ENCODE data around the gene CPPED1. TPM values are rescaled to one million over a fixed set of nuclear protein-coding genes. Genes with fewer than 3 reads are reported as not detected.
"Not testable (repeated sequence)": the region's sequence is repeated elsewhere in the genome, so short reads cannot be mapped to it uniquely, and the experiment has no call there.

CPPED1 gene
- total RNA-seq (2014; rRNA removed; shearing (Covaris generic)) = 7.5 and 9.5 TPM in 2 replicates
- polyA plus RNA-seq (2014; cell fraction: nucleus; rRNA removed) = 2.9 and 3.4 TPM in 2 replicates

- peak; percentile 85 for DNase-seq (ENCODE audit: extremely low read depth, low read depth)
Measured at GRCh38 chr16:12803203-12804093, at the start of gene CPPED1. Gene CPPED1, minus strand, starts transcription at chr16:12803887. Its CDS starts 111 bp downstream, at chr16:12803776.

GRCh38 chr16:12850186-12850585 is 46.5 kb upstream of the CPPED1 start:
- DNase-seq (ENCODE audit: extremely low read depth, low read depth) = no peak

GRCh38 chr16:12846592-12846991 is 42.9 kb upstream of the CPPED1 start:
- DNase-seq (ENCODE audit: extremely low read depth, low read depth) = no peak

GRCh38 chr16:12845282-12845681 is 41.6 kb upstream of the CPPED1 start:
- DNase-seq (ENCODE audit: extremely low read depth, low read depth) = no peak

GRCh38 chr16:12837756-12838155 is 34.1 kb upstream of the CPPED1 start:
- no peak for DNase-seq (ENCODE audit: extremely low read depth, low read depth)

GRCh38 chr16:12837291-12837690 is 33.6 kb upstream of the CPPED1 start:
- no peak for DNase-seq (ENCODE audit: extremely low read depth, low read depth)

GRCh38 chr16:12833926-12834325 is 30.2 kb upstream of the CPPED1 start:
- peak; percentile 2 for DNase-seq (ENCODE audit: extremely low read depth, low read depth)

GRCh38 chr16:12829096-12829888 is 25.6 kb upstream of the CPPED1 start:
- no peak for DNase-seq (ENCODE audit: extremely low read depth, low read depth)

- no peak for DNase-seq (ENCODE audit: extremely low read depth, low read depth)
Measured at GRCh38 chr16:12828206-12828605, 24.5 kb upstream of the CPPED1 start.

GRCh38 chr16:12826559-12826958 is 22.9 kb upstream of the CPPED1 start:
- no peak for DNase-seq (ENCODE audit: extremely low read depth, low read depth)

GRCh38 chr16:12819126-12820117 is 15.7 kb upstream of the CPPED1 start:
- peak; percentile 65 for DNase-seq (ENCODE audit: extremely low read depth, low read depth)

- no peak for DNase-seq (ENCODE audit: extremely low read depth, low read depth)
Measured at GRCh38 chr16:12818326-12818725, 14.6 kb upstream of the CPPED1 start.

- not testable (repeated sequence) for DNase-seq (ENCODE audit: extremely low read depth, low read depth)
Measured at GRCh38 chr16:12816791-12817214, 13.1 kb upstream of the CPPED1 start.

- no peak for DNase-seq (ENCODE audit: extremely low read depth, low read depth)
Measured at GRCh38 chr16:12815361-12815760, 11.7 kb upstream of the CPPED1 start.

GRCh38 chr16:12813734-12814133 is 10.0 kb upstream of the CPPED1 start:
- not testable (repeated sequence) for DNase-seq (ENCODE audit: extremely low read depth, low read depth)

- DNase-seq (ENCODE audit: extremely low read depth, low read depth) = not testable (repeated sequence)
Measured at GRCh38 chr16:12813321-12813720, 9.6 kb upstream of the CPPED1 start.

- DNase-seq (ENCODE audit: extremely low read depth, low read depth) = no peak
Measured at GRCh38 chr16:12811441-12812383, 8.0 kb upstream of the CPPED1 start.

GRCh38 chr16:12805066-12805465 is 1.4 kb upstream of the CPPED1 start:
- DNase-seq (ENCODE audit: extremely low read depth, low read depth) = no peak

GRCh38 chr16:12804395-12804794 is 708 bp upstream of the CPPED1 start:
- no peak for DNase-seq (ENCODE audit: extremely low read depth, low read depth)

All from NCI-H460 (cell line).